Fibroblast of lung (primary cell): ENCODE results near the gene NLGN1. TPM values are rescaled to one million over a fixed set of nuclear protein-coding genes. Genes with fewer than 3 reads are reported as not detected.

Source experiments
- DNase-seq, 2 donors: peaks; one replicate each; pipeline versions ENCODE4 v3.0.0 to v3.0.0-alpha.2; 2010; ENCODE audit warnings: low read depth in 2 of 2
- H2AFZ ChIP-seq: 2 replicates; pipeline ENCODE4 v1.5.1; 2012; ENCODE audit warnings: low read length, control low read depth, inconsistent platforms
- H3K27ac ChIP-seq: 2 replicates; pipeline ENCODE4 v1.5.1; 2011; ENCODE audit warnings: low read length, control low read depth; ENCODE audit not compliant: insufficient read depth
- H3K27me3 ChIP-seq: 2 replicates; pipeline ENCODE4 v1.5.1; 2011; ENCODE audit warnings: mild to moderate bottlenecking, low read length; ENCODE audit not compliant: control insufficient read depth, insufficient read depth
- H3K36me3 ChIP-seq: 2 replicates; pipeline ENCODE4 v1.5.1; 2011; ENCODE audit warnings: low read length; ENCODE audit not compliant: control insufficient read depth, insufficient read depth
- H3K4me1 ChIP-seq: 2 replicates; pipeline ENCODE4 v1.5.1; 2011; ENCODE audit warnings: low read length; ENCODE audit not compliant: control insufficient read depth, insufficient read depth; ENCODE audit errors: extremely low read depth
- H3K4me2 ChIP-seq: 2 replicates; pipeline ENCODE4 v1.5.1; 2011; ENCODE audit warnings: low read length, control low read depth; ENCODE audit not compliant: insufficient read depth; ENCODE audit errors: extremely low read depth
- H3K4me3 ChIP-seq, 4 experiments: fragments of 200-600 bp in 1 of 4; sonication (generic) in 1 of 4; replicated peaks in 1 of 4; 2 replicates each; pipeline ENCODE4 v1.5.1; 2011 to 2016; ENCODE audit warnings: low read length in 4 of 4, low read depth in 3 of 4, mild to moderate bottlenecking in 3 of 4, control low read depth in 2 of 4, inconsistent platforms in 1 of 4, mixed read lengths in 1 of 4; ENCODE audit not compliant: insufficient read depth in 1 of 4; ENCODE audit errors: control extremely low read depth in 1 of 4
- H3K79me2 ChIP-seq: 2 replicates; pipeline ENCODE4 v1.5.1; 2012; ENCODE audit warnings: mild to moderate bottlenecking, low read length, inconsistent platforms; ENCODE audit not compliant: control insufficient read depth, insufficient read depth
- H3K9ac ChIP-seq: 2 replicates; pipeline ENCODE4 v1.5.1; 2011; ENCODE audit warnings: mild to moderate bottlenecking, low read length, control low read depth; ENCODE audit not compliant: insufficient read depth
- H3K9me3 ChIP-seq: 2 replicates; pipeline ENCODE4 v1.5.1; 2012; ENCODE audit warnings: low read depth, low read length; ENCODE audit not compliant: control insufficient read depth, insufficient read depth
- H4K20me1 ChIP-seq: 2 replicates; pipeline ENCODE4 v1.5.1; 2011; ENCODE audit warnings: low read length; ENCODE audit not compliant: control insufficient read depth, insufficient read depth; ENCODE audit errors: extremely low read depth
- EZH2 ChIP-seq: IDR thresholded peaks from 2 replicates; pipeline ENCODE4 v1.5.1; 2012; ENCODE audit warnings: low read length, control low read depth, mild to moderate bottlenecking; ENCODE audit errors: missing control alignments
- polyA plus RNA-seq, 2 donors: library from polyadenylated mRNA; depleted of rRNA in 1 of 2; stranded (reverse) in 1 of 2; unstranded in 1 of 2; fragments of >200 nt; gene quantifications; 2 replicates each; pipeline ENCODE4 v1.2.1, GENCODE V29; 2011 to 2012; ENCODE audit warnings: missing spikeins in 1 of 2
- total RNA-seq: library from RNA; depleted of rRNA; stranded (reverse); fragments of >200 nt; gene quantifications from 2 replicates; pipeline ENCODE4 v1.2.1, GENCODE V29; 2014
- TF ChIP-seq, protein P1 (sequence below), 2 donors: IDR thresholded peaks in 1 of 2; conservative IDR thresholded peaks in 1 of 2; 1 replicate in 1 of 2; 2 replicates in 1 of 2; pipeline ENCODE4 v1.5.1; 2011 to 2012; ENCODE audit warnings: low read length in 2 of 2, control low read depth in 1 of 2, inconsistent platforms in 1 of 2, low read depth in 1 of 2, mild to moderate bottlenecking in 1 of 2

Gene NLGN1
- total and polyA plus RNA-seq, 2 donors (not counting 1 experiment from before 2014, with no cell fraction given) = 0.61 to 2.1 TPM

DNA sequence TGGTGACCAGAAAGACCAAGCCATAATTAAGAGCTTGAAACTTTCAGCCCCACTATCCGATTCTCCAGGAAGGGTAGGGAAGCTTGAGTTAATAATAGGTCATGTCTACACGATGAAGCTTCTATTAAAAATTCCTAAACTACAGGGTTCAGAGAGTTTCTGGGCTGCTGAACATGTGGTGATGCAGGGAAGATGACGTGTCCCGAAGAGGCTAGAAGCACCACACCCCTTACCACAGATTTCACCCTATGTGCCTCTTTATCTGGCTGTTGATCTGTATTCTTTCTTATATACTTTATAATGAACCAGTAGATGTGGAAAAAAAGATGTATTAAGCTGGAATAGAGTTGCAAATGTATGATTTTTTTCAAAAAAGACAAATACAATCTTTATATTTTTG, 473.4 kb downstream of the NLGN1 start:
- no peaks in the 10 kb centered on the region for H3K27me3 ChIP-seq
- no peaks in the 10 kb centered on the region for H3K4me1 ChIP-seq
- H3K4me2 ChIP-seq = no peak overlapping the region
- no peak overlapping the region for H3K27ac ChIP-seq
- no peak overlapping the region for H2AFZ ChIP-seq
- H3K4me3 ChIP-seq = no peak overlapping the region
- H3K9ac ChIP-seq = no peak overlapping the region
- H4K20me1 ChIP-seq = no peaks in the 10 kb centered on the region
- H3K9me3 ChIP-seq = no peaks in the 10 kb centered on the region
- no peak for DNase-seq
- TF ChIP-seq, protein P1, sequence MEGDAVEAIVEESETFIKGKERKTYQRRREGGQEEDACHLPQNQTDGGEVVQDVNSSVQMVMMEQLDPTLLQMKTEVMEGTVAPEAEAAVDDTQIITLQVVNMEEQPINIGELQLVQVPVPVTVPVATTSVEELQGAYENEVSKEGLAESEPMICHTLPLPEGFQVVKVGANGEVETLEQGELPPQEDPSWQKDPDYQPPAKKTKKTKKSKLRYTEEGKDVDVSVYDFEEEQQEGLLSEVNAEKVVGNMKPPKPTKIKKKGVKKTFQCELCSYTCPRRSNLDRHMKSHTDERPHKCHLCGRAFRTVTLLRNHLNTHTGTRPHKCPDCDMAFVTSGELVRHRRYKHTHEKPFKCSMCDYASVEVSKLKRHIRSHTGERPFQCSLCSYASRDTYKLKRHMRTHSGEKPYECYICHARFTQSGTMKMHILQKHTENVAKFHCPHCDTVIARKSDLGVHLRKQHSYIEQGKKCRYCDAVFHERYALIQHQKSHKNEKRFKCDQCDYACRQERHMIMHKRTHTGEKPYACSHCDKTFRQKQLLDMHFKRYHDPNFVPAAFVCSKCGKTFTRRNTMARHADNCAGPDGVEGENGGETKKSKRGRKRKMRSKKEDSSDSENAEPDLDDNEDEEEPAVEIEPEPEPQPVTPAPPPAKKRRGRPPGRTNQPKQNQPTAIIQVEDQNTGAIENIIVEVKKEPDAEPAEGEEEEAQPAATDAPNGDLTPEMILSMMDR (conservative IDR thresholded peaks at IDR 0.05 in 1 of 2, IDR thresholded peaks at IDR 0.05 in 1 of 2; ENCODE audit: low read depth in 1 of 2, low read length in 2 of 2) = no peak
- no peak for TF ChIP-seq EZH2
- H3K36me3 ChIP-seq = no peaks in the 10 kb centered on the region
- no peaks in the 10 kb centered on the region for H3K79me2 ChIP-seq

DNA sequence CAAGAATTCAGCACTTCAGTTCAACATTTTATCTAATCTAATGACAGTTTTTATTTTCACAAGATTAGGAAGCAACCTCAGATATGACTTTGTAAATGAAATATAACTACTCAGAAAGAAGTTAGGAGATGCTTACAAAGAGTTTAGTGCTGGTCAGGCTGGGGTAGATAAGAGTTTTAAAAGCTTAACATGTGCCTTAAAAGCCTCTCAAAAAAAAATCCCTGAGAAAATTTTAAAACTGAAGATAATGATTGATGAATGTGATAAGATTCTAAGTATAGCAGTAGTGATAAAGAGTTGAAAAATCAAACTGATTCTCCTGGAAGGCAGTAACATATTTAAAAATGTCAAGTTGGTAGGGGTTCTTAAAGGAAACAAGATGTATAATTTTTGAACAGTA, 478.2 kb downstream of the NLGN1 start:
- no peak overlapping the region for H3K4me3 ChIP-seq
- no peak for TF ChIP-seq EZH2
- TF ChIP-seq, protein P1 (conservative IDR thresholded peaks at IDR 0.05 in 1 of 2, IDR thresholded peaks at IDR 0.05 in 1 of 2; ENCODE audit: low read depth in 1 of 2, low read length in 2 of 2) = no peak

DNA sequence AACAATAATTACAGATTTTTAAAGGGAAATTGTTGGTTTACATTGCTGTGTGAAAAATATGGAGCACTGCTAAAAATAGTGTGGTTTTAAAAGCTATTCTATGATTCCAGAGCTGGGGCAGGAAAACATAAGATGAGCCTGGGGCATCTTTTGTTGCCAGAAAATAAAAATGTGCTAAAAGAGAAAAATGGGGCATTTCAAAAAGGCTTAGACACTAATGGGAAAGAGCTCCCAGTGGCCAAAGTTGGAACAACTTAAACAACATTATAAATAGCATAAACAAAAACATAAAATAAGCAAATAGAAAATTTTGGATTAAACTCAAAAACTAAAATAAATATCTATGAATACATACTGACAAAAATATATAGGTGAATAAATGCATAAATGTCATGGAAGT, 478.9 kb downstream of the NLGN1 start:
- H4K20me1 ChIP-seq = no peaks in the 10 kb centered on the region
- no peaks in the 10 kb centered on the region for H3K4me1 ChIP-seq
- H3K4me3 ChIP-seq = no peak overlapping the region
- no peak overlapping the region for H3K4me2 ChIP-seq
- TF ChIP-seq, protein P1 (conservative IDR thresholded peaks at IDR 0.05 in 1 of 2, IDR thresholded peaks at IDR 0.05 in 1 of 2; ENCODE audit: low read depth in 1 of 2, low read length in 2 of 2) = peak in 1 of 2 donors; percentile 36
- no peak for TF ChIP-seq EZH2
- no peak overlapping the region for H3K9ac ChIP-seq
- no peaks in the 10 kb centered on the region for H3K27me3 ChIP-seq
- no peaks in the 10 kb centered on the region for H3K9me3 ChIP-seq
- H3K79me2 ChIP-seq = no peaks in the 10 kb centered on the region
- H3K36me3 ChIP-seq = no peaks in the 10 kb centered on the region
- H3K27ac ChIP-seq = no peak overlapping the region
- peak in 1 of 2 donors; percentile 6 for DNase-seq
- H2AFZ ChIP-seq = no peak overlapping the region

More for the DNA sequence above, 478.2 kb downstream of the NLGN1 start:
- no peaks in the 10 kb centered on the region for H3K4me1 ChIP-seq
- H3K36me3 ChIP-seq = no peaks in the 10 kb centered on the region
- H4K20me1 ChIP-seq = no peaks in the 10 kb centered on the region
- no peaks in the 10 kb centered on the region for H3K27me3 ChIP-seq
- DNase-seq = no peak
- H3K9ac ChIP-seq = no peak overlapping the region
- H3K79me2 ChIP-seq = no peaks in the 10 kb centered on the region
- H3K9me3 ChIP-seq = no peaks in the 10 kb centered on the region
- H2AFZ ChIP-seq = no peak overlapping the region
- no peak overlapping the region for H3K27ac ChIP-seq
- H3K4me2 ChIP-seq = no peak overlapping the region
